ENCODE measurements around the gene ZNF189.
"Not testable (repeated sequence)": the region's sequence is repeated elsewhere in the genome, so short reads cannot be mapped to it uniquely, and the experiment has no call there.

The ZNF189 gene

DNA sequence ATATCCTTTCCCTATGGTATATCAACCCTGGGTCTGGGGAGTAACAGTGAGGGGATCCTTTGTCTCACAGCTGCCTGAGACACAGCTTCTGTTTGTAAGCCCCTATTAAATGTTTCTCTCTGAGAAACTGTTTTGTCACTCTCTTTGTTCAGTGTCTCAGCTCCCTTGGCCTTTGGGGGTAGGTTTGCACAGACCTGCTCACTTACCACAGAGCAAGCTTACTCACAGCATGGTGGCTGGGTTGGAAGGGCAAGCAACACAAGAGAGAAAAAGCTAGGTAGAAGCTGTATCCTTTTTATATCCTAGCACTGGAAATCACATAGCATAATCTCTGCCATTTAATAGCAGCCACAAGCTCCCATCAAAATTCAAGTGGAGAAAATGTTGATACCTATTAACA lies 18.4 kb upstream of the ZNF189 start:
- DNase-seq (ENCODE audit: low read depth): no peak

DNA sequence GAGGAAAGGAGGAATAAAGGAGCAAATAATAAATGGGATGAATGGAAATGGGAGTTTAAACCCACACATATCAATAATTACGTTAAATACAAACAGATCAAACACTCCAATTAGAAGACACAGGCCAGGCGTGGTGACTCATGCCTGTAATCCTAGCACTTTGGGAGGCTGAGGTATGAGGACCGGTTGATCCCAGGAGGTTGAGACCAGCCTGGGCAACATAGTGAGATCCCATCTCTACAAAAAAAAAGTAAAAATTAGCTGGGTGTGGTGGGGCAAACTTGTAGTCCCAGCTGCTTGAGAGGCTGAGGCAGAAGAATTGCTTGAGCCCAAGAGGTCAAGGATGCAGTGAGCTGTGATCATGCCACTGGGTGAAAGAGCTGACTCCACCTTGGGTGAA lies 17.5 kb upstream of the ZNF189 start:
- no peak for DNase-seq (ENCODE audit: low read depth)

- no peak for DNase-seq (ENCODE audit: low read depth)
These were observed 16.8 kb upstream of the ZNF189 start for GRCh38 chr9:101381833-101382342.

DNA sequence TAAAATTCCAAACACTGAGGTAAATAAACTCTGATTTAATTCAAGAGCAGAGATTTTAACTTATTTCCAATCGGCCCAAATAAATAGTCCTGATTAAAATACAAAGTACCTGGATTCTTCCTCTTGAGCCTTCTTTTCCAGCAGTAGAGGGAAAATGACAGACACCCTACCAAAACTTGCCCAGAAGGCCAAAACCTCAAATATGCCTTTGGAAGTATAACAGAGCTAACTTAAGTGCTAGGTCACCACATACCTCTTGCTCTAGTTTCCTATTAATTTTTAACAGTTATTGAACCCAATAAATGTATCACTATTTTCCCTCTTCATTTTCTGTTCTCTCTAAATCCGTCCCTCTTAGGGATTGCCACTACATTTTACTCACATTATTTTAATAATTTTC lies 15.3 kb upstream of the ZNF189 start:
- DNase-seq (ENCODE audit: low read depth): no peak

- not testable (repeated sequence) for DNase-seq (ENCODE audit: low read depth)
These were observed 13.6 kb upstream of the ZNF189 start, which contains the start of gene BAAT for GRCh38 chr9:101384873-101385536. Gene BAAT (minus strand): TSS chr9:101385006. CDS start chr9:101371404, 13,602 bp downstream.

DNA sequence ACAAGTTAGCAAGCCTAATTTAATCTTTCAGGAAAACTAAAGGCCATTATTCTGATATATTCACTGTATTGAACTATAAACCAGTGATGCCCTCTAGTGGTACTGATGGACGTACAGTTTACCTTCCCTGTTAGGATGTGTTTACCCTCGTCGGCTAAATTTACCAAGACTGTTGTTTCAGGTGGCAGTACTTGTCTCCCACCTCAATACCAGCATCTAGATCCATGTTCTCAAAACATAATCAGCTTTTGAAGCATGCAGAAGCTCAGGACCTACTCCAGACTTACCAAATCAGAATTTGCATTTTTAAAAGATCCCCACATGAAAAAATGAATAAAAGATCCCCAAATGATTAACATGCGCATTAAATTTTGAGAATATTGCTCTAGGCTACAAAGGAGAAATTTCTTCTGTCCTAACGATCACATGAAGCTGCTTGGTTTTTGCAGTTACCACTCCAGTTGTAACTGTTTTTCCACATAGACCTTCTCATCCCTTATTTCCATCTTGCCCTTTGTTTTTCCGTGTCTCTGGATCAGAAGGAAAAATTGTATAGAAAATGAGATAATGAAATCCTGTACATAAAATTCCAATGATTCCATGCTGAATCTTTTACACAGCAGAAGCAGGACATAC lies 10.7 kb upstream of the ZNF189 start:
- no peak for DNase-seq (ENCODE audit: low read depth)

DNA sequence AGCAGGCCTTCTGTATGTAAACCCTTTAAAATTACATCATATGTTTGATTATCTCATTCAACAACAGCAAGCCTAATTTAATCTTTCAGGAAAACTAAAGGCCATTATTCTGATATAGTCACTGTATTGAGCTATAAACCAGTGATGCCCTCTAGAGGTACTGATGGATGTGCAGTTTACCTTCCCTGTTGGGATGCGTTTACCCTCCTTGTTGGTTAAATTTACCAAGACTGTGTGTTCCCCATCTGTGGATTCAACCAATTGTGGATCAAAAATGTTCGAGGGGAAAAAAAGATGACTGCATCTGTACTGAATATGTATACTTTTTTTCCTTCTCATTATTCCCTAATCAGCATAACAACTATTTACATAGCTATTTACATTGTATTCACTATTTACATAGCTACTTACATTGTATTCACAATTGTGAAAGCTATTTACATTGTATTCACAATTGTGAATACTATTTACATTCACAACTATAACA lies 10.1 kb upstream of the ZNF189 start:
- DNase-seq (ENCODE audit: low read depth): no peak

DNA sequence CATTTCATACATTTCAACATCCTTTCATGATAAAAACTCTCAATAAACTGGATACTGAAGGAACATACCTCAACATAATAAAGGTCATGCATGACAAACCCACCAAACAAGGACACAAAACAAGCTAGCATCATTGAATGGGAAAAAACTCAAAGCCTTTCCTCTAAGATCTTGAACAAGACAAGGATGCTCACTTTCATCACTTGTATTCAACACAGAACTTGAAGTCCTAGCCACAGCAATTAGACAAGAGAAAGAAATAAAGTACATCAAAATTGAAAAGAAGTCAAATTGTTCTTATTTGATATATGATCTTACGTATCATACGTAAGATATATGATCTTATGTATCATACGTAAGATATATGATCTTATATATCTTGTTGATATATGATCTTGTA lies 5.5 kb upstream of the ZNF189 start:
- no peak for DNase-seq (ENCODE audit: low read depth)

GRCh38 chr9:101394687-101395086 lies 4.0 kb upstream of the ZNF189 start:
- no peak for DNase-seq (ENCODE audit: low read depth)

GRCh38 chr9:101397746-101398067 lies 944 bp upstream of the ZNF189 start:
- DNase-seq (ENCODE audit: low read depth): no peak

- no peak for DNase-seq (ENCODE audit: low read depth)
These were observed 435 bp downstream of the ZNF189 start for GRCh38 chr9:101398930-101399642.

DNA sequence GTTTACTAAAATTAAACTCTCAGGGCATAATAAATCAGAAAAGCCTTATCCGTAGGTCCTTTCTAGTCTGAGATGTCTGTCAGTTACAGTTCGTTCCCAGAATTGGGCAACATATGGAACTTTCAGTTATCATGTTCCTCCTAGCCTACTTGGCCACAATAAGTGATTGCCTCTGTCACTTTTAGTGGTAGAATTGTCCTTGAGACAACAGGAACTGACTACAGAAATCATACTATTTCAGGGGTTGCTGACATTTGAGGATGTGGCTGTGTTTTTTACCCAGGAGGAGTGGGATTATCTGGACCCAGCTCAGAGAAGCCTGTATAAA lies 956 bp downstream of the ZNF189 start:
- no peak for DNase-seq (ENCODE audit: low read depth)

DNA sequence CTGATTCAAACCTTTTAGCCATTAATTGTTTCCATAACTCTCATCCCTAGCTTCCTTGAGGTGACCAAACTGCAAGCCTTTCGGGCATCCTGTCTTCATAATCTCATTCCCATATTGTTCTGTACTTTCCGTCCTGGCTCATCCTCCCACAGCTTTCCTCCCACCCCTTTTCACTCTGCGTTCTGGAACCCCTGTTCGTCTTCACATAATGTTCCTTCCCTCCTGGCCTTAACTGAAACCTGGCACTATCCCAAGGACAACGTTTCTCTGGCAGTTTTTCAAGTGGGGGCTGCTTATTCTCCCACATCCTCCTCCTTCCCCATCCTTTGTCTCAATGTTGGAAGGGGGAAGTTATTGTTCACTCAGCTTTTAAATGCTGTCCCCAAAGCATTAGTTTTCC lies 1.5 kb downstream of the ZNF189 start:
- DNase-seq (ENCODE audit: low read depth): no peak

DNA sequence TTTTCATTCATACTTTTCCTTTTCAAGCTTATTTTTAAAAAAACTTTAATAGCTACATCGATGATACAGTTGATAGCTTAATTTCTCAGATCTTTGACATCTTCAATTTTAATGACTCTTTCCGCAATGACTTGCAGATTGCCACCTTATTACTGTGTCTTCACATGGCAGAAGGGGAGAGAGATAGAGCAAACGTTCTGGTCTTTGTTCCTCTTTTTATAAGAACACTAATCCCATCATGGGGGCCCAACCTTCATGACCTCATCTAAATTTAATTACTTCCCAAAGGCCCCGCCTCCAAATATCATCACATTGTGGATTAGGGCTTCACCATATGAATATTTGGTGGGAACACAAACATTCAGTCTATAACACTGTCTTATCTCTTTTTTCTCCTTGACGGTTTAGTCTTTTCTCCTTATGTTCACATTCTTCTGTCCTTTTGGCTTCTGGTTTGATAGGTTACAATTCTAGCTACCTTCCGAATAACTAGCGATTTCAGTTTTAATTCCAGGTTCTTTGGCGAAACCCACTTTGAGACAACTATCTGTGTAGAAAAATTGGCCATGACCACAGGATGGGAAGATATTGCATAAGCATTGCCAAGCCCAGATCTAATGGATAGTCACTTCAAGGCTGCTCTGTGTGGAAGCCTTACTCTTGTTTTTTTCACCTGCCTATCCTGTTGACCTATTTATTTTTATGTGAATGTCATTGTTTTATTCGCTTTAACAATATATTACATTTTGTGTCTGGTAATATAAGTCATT lies 5.0 kb downstream of the ZNF189 start:
- DNase-seq (ENCODE audit: low read depth): no peak

- DNase-seq (ENCODE audit: low read depth): no peak
These were observed 9.9 kb downstream of the ZNF189 start for GRCh38 chr9:101408374-101409078.

DNA sequence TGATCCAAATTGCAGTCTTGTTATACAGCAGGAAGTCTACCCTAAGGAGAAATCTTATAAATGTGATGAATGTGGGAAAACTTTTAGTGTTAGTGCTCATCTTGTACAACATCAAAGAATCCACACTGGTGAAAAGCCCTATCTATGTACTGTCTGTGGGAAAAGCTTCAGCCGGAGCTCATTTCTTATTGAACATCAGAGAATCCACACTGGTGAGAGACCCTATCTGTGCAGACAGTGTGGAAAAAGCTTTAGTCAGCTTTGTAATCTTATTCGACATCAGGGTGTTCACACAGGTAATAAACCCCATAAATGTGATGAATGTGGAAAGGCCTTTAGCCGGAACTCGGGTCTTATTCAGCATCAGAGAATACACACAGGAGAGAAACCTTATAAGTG lies 10.4 kb downstream of the ZNF189 start:
- no peak for DNase-seq (ENCODE audit: low read depth)

DNA sequence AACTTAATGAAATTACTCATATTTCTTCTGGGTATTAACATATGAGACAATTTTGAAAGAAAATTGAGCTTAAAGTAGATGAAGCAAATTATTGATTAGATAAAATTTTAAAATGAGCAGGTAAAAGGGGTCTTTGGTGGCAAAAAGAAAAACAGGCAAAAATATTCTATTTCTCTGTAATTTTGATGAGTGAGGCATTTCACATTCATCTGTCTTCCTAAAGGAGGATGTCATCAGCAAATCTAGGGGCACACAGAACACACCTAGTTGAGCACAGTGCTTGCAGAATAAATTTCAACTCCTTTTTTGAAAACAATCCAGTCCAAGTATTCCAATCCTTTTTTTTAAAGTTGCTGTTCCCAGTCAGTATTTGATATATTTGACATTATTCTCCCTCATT lies 16.2 kb downstream of the ZNF189 start:
- no peak for DNase-seq (ENCODE audit: low read depth)

GRCh38 chr9:101415578-101415977 lies 16.9 kb downstream of the ZNF189 start:
- DNase-seq (ENCODE audit: low read depth): no peak

DNA sequence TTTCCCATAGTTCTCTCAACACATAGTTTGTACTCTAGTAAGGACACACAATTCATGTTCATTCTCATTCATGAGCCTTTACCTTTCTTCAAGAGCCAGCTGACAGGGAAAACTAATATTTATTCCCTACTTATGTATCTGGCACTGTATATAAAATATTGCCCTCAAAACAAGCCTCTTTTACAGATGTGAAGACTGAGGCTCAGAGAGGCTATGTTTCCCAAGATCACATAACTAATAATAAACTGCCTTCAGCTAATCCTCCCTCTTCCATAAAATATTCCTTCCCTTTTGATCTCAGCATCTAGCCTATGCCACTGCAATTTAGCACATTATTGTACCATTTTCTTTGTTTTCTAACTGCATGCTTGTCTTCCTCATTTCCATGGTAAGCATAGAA lies 18.7 kb downstream of the ZNF189 start:
- DNase-seq (ENCODE audit: low read depth): no peak

DNA sequence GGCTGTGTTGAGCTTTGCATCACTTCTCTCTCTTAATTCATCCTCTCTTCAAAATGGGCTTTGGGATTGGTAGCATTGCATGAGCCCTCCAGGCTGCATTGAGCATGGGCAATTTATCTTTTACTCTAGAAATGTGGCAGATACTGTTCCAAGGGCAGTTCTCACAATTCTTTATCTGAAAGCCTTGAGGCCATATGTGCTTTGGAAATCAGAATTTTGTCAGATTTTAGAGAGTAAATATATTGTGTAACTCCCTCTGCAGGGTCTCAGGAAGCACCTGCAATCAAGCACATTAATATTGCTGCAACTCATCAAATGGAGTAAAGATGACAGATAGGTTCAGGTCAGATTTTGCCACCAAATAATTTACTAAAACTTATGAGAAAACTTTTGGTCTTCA lies 19.3 kb downstream of the ZNF189 start:
- DNase-seq (ENCODE audit: low read depth): no peak

- no peak for DNase-seq (ENCODE audit: low read depth)
These were observed 20.1 kb downstream of the ZNF189 start for GRCh38 chr9:101418518-101419430.

Data from activated T-cell treated with anti-CD3 and anti-CD28 coated beads for 48 hours (primary cell).